Liver (tissue), 3 donors: ENCODE results near the gene ZDHHC4.

Experiments used
- EGR1 ChIP-seq, 2 donors: IDR thresholded peaks; 2 replicates each; pipeline ENCODE4 v1.6.1; 2016 to 2018; ENCODE audit warnings: antibody characterized with exemption in 2 of 2, low read depth in 2 of 2
- FOXA2 ChIP-seq: IDR thresholded peaks from 2 replicates; pipeline ENCODE4 v1.6.1; 2016; ENCODE audit warnings: antibody characterized with exemption
- SP1 ChIP-seq: IDR thresholded peaks from 2 replicates; pipeline ENCODE4 v1.6.1; 2018; ENCODE audit warnings: antibody characterized with exemption, mild to moderate bottlenecking
- ZBTB33 ChIP-seq: IDR thresholded peaks from 2 replicates; pipeline ENCODE4 v1.6.1; 2016; ENCODE audit warnings: antibody characterized with exemption
- TF ChIP-seq, protein P1 (sequence below): fragments of 150-350 bp; IDR thresholded peaks from 2 replicates; pipeline ENCODE4 v1.5.1; 2017; ENCODE audit warnings: improper control_type of control experiment, low read depth, low read length; ENCODE audit not compliant: missing input control
- TF ChIP-seq, protein P2 (sequence below): IDR thresholded peaks from 2 replicates; pipeline ENCODE4 v1.6.1; 2016; ENCODE audit warnings: antibody characterized with exemption
- TF ChIP-seq, protein P3 (sequence below): IDR thresholded peaks from 2 replicates; pipeline ENCODE4 v1.6.1; 2016; ENCODE audit warnings: antibody characterized with exemption, mild to moderate bottlenecking
- donor health status: healthy.
- donor health status: healthy.

GRCh38 chr7:6619961-6620360, 42.7 kb downstream of the ZDHHC4 start:
- TF ChIP-seq, protein P1, sequence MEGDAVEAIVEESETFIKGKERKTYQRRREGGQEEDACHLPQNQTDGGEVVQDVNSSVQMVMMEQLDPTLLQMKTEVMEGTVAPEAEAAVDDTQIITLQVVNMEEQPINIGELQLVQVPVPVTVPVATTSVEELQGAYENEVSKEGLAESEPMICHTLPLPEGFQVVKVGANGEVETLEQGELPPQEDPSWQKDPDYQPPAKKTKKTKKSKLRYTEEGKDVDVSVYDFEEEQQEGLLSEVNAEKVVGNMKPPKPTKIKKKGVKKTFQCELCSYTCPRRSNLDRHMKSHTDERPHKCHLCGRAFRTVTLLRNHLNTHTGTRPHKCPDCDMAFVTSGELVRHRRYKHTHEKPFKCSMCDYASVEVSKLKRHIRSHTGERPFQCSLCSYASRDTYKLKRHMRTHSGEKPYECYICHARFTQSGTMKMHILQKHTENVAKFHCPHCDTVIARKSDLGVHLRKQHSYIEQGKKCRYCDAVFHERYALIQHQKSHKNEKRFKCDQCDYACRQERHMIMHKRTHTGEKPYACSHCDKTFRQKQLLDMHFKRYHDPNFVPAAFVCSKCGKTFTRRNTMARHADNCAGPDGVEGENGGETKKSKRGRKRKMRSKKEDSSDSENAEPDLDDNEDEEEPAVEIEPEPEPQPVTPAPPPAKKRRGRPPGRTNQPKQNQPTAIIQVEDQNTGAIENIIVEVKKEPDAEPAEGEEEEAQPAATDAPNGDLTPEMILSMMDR, result no peak
- TF ChIP-seq SP1, result no peak
- no peak for TF ChIP-seq ZBTB33
- no peak for TF ChIP-seq FOXA2
- TF ChIP-seq EGR1 (IDR thresholded peaks at IDR 0.05; ENCODE audit: low read depth in 2 of 2), result no peak
- TF ChIP-seq, protein P2, sequence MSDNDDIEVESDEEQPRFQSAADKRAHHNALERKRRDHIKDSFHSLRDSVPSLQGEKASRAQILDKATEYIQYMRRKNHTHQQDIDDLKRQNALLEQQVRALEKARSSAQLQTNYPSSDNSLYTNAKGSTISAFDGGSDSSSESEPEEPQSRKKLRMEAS, result no peak
- TF ChIP-seq, protein P3, sequence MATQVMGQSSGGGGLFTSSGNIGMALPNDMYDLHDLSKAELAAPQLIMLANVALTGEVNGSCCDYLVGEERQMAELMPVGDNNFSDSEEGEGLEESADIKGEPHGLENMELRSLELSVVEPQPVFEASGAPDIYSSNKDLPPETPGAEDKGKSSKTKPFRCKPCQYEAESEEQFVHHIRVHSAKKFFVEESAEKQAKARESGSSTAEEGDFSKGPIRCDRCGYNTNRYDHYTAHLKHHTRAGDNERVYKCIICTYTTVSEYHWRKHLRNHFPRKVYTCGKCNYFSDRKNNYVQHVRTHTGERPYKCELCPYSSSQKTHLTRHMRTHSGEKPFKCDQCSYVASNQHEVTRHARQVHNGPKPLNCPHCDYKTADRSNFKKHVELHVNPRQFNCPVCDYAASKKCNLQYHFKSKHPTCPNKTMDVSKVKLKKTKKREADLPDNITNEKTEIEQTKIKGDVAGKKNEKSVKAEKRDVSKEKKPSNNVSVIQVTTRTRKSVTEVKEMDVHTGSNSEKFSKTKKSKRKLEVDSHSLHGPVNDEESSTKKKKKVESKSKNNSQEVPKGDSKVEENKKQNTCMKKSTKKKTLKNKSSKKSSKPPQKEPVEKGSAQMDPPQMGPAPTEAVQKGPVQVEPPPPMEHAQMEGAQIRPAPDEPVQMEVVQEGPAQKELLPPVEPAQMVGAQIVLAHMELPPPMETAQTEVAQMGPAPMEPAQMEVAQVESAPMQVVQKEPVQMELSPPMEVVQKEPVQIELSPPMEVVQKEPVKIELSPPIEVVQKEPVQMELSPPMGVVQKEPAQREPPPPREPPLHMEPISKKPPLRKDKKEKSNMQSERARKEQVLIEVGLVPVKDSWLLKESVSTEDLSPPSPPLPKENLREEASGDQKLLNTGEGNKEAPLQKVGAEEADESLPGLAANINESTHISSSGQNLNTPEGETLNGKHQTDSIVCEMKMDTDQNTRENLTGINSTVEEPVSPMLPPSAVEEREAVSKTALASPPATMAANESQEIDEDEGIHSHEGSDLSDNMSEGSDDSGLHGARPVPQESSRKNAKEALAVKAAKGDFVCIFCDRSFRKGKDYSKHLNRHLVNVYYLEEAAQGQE, result no peak
